HG02840 (cell line): ENCODE data around the gene DGKZ.
"Not testable (repeated sequence)": the region's sequence is repeated elsewhere in the genome, so short reads cannot be mapped to it uniquely, and the experiment has no call there.

ENCODE experiments used
- ATAC-seq: cut with Tn5 transposase; IDR thresholded peaks from one replicate; pipeline ENCODE4 v1.9.1; 2021; ENCODE audit warnings: mild to moderate bottlenecking, moderate library complexity, moderate number of reproducible peaks; ENCODE audit not compliant: unreplicated experiment, low FRiP score

DGKZ gene

GRCh38 chr11:46363455-46364005 lies 16.3 kb downstream of the DGKZ start:
- ATAC-seq = no peak

- no peak for ATAC-seq
Observed at GRCh38 chr11:46364056-46364455, 16.8 kb downstream of the DGKZ start.

GRCh38 chr11:46364791-46365190 lies 17.5 kb downstream of the DGKZ start:
- ATAC-seq = no peak

DNA sequence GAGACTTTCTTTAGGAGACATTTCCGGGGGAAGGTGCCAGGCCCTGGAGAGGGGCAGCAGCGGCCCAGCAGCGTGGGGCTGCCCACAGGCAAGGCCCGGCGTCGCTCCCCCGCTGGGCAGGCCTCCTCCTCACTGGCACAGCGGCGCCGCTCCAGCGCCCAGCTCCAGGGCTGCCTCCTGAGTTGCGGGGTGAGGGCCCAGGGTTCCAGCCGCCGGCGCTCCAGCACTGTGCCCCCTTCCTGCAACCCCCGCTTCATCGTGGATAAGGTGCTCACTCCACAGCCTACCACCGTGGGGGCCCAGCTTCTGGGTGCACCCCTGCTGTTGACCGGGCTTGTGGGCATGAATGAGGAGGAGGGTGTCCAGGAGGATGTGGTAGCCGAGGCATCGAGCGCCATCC lies 19.0 kb downstream of the DGKZ start:
- no peak for ATAC-seq

DNA sequence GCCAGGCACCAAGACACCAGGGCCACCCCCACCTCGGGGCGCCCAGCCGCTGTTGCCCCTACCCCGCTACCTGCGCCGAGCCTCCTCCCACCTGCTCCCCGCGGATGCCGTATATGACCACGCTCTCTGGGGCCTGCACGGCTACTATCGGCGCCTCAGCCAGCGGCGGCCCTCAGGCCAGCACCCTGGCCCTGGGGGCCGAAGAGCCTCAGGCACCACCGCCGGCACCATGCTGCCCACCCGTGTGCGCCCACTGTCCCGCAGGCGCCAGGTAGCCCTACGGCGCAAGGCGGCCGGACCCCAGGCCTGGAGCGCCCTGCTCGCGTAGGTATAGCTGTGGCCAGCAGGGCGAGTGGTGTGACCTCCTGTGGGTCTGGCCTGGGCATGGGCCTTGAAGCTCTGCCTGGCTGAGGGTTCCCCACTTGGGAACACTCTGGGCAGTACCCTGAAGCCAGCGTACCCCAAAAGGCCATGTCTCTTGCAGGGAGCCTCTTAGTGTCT lies 19.4 kb downstream of the DGKZ start:
- no peak for ATAC-seq

GRCh38 chr11:46367244-46367915 lies 20.1 kb downstream of the DGKZ start:
- ATAC-seq = no peak

- no peak for ATAC-seq
Observed at GRCh38 chr11:46367916-46368267, 20.6 kb downstream of the DGKZ start.

GRCh38 chr11:46369458-46370152 lies 22.3 kb downstream of the DGKZ start:
- ATAC-seq = no peak

DNA sequence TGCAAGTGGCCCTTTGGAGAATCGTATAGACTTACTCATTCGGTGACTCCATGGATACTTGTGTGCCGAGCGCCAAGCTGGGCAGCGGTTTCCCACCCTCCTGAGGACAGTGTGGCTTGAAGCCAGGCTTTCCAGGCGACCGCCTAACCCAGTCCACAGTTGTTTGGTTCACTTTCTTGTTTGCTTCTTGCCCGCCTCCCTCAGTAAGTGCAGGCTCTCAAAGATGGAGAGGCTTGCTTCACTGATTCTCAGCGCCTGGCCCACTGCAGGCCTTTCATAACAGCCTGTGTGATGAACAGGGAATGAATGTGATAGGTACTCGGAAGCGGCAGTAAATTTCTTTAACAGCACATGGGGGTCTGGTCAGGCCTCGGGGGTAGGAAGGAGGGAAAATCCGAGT lies 23.0 kb downstream of the DGKZ start:
- no peak for ATAC-seq

DNA sequence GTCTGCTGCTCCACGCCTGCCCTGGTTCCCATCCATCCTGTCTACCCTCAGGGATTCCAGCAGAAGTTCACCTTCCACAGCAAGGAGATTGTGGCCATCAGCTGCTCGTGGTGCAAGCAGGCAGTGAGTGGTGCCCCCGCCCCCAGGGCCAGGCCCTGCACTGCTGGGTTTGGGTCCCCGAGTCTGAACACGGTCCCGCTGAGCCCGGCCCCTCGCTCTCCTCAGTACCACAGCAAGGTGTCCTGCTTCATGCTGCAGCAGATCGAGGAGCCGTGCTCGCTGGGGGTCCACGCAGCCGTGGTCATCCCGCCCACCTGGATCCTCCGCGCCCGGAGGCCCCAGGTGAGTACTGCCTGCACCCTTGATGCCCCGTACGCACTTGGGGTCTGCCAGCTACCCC lies 24.0 kb downstream of the DGKZ start:
- not testable (repeated sequence) for ATAC-seq

GRCh38 chr11:46372086-46372485 lies 24.8 kb downstream of the DGKZ start:
- no peak for ATAC-seq

GRCh38 chr11:46372501-46372900 lies 25.2 kb downstream of the DGKZ start:
- ATAC-seq = not testable (repeated sequence)

DNA sequence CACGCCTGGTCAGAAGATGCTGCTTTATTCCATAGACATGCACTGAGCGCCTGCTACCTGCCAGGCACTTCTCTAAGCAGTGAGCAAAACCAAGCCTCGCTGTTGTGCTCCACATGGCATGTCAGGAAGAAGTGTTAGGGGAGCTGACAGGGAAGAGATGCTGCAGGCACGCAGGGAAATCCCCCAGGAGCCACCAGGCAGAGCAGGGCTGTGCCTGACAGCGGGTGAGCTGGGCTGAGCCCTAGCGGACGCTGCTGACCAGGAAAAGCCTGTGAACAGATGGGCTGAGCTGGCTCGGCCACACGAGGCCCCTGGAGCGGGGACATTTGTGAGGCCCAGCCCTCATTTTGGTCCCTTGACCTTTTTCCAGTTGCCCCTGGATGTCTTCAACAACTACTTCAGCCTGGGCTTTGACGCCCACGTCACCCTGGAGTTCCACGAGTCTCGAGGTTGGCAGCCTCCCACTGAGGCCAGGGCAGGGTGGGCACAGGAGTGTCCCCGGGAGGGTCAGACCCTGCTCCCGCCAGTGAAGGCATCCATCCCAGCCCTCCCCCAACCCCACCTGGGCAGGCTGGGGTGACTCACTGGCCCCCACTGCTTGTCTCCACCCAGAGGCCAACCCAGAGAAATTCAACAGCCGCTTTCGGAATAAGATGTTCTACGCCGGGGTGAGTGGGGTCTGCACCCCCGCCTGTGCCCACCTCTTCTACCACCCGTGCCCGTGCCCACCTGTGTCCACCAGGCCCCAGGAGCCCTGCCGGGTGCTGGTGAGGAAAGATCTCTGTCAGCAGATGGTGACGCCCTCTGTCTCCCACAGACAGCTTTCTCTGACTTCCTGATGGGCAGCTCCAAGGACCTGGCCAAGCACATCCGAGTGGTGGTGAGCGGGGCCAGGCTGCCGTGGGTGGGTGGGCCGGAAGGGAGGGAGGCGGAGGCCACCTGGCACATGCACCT lies 26.8 kb downstream of the DGKZ start:
- no peak for ATAC-seq

DNA sequence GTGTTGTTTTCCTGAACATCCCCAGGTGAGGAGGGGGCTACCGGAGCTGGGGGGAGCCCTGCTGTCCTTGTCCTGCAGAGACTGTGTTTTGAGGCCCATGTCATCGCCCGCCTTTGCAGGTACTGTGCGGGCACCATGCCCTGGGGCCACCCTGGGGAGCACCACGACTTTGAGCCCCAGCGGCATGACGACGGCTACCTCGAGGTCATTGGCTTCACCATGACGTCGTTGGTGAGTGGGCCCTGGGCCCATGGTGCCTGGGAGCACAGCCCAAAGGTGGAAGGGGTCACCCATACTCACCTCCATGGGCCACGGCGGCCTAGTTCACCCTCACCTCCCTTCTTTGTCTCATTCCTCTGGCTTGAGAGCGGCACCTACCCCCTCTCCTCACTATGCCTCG lies 27.6 kb downstream of the DGKZ start:
- ATAC-seq = no peak

DNA sequence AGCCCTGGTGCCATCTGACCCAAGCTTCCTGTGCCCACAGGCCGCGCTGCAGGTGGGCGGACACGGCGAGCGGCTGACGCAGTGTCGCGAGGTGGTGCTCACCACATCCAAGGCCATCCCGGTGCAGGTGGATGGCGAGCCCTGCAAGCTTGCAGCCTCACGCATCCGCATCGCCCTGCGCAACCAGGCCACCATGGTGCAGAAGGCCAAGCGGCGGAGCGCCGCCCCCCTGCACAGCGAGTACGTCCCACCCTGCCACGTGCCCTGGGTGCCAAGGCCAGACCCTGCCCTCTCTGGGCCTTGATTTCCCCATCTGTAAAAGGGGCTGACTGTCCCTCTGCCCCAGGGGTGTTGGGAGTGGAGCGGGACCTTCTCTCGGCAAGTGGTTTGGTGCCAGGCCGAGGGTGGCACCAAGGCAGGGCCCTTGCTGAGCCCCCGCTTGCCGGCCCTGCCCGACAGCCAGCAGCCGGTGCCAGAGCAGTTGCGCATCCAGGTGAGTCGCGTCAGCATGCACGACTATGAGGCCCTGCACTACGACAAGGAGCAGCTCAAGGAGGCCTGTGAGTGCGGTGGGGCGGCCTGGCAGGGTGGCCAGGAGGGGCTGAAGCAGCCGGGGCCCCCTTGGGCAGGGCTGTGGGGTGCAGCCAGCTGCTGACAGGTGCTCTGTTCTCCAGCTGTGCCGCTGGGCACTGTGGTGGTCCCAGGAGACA lies 28.3 kb downstream of the DGKZ start:
- ATAC-seq = no peak

DNA sequence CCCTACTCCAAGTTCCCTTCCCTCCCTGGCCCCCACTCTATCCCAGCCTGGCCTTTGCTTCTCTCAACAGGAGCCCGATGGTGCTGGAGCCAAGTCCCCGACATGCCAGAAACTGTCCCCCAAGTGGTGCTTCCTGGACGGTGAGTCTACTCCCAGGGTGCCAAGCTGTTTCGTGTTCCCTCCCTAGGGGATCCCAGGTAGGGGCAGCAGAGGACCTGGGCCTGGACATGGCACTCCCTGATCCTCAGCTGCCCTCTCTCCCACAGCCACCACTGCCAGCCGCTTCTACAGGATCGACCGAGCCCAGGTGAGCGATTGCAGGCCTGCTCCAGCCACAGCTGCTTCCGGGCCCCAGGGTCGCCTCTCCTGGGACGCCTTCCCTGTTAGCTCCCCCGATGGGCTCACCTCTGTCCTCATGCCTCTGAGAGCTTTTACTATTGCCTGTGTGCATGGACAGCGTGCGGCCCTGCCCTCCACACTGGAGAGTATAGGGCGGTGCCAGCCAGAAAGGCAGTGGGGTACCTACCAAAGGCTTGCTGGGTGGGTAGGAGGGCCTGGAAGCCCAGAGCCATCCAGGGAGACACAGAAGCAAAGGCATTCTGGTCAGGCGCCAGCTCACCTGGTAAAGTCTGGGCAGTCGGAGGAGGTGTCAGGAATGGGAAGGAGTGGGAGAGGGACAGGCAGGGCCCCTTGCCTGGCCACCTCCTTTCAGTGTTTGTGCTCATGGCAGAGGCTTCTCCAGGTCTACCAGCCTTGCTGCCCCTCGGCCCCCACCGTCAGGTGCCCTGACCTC lies 29.2 kb downstream of the DGKZ start:
- ATAC-seq = no peak

GRCh38 chr11:46377290-46377689 lies 30.0 kb downstream of the DGKZ start:
- ATAC-seq = no peak

GRCh38 chr11:46377831-46378230 lies 30.6 kb downstream of the DGKZ start:
- ATAC-seq = no peak

DNA sequence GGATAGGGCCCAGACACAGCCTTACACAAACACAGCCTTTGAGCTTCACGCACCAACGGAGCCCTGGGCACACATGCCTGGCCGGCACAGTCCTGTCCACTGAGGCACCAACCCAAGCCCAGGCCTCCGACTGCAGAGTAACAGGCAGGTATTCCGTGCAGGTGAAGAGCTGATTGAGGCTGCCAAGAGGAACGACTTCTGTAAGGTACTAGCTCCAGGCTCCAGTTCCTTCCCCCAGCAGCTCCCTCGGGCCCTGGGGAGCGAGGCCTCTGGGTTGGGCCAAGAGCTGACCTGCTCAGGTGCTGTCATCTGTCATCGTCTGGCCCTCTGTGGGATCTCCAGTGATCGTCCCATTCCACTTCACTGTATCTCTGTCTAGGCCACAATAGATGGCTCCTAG lies 31.0 kb downstream of the DGKZ start:
- ATAC-seq = no peak
